ENCODE measurements around the gene ICOS.

DNA sequence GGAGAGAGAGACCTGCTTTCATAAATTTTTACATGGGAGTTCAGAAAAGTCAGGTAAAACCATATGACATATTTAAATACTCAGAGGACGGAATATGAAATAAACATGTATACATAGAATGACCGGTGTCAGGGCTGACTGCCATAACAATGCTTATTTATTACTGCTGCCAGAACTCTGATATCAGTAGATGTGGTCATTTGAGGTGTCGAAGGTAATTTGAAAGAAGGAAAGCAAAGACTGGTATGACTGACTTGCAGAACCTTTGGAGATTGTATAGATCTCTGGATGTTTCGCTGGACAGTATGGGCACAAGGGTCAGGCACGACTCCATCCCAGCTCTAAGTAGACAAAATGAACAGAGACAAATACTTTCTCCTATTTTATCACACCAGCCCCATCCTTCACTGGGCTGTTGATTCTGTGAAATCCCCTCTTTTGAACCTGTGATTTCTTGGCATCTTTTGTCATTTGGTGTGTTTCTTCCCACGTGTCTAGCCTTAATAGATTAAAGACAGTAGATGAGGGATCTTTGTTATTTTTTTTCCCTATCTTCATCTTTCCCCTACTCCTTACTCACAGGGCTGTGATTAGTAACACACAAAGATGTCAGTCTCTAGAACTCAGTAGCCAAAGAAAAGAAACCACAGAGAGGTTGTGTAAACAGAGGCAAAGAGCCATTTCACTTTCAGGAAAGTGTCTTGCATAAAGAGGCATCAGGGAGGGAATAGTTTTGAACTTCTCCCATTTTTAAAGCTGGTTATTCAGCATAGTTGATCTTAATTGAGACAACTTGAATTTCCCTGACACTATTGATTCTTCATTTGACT is 61.6 kb downstream of the ICOS start:
- TF ChIP-seq POLR2A (IDR thresholded peaks at IDR 0.05; ENCODE audit: low read length) (no peak), GATA1 (IDR thresholded peaks at IDR 0.05; ENCODE audit: low read depth, low read length) (no peak)
